ENCODE measurements around the gene TRAF6. TPM values are rescaled to one million over a fixed set of nuclear protein-coding genes. Genes with fewer than 3 reads are reported as not detected.

TRAF6 gene
- total and polyA plus RNA-seq, 2 of the 13 experiments (the other 11 are each of a cell fraction or from before 2014, with no cell fraction given), result 3.3 to 5.9 TPM

DNA sequence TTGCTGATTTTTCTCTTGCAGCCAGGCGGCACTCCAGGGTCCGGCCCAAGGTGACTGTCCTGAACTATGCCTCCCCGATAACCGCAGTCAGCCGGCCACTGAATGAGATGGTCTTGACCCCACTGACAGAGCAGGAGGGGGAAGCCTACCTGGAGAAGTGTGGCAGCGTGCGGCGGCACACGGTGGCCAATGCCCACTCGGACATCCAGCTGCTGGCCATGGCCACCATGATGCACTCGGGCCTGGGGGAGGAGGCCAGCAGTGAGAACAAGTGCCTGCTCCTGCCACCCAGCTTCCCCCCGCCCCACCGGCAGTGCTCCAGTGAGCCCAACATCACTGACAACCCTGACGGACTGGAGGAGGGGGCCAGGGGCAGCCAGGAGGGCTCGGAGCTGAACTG is 47.8 kb downstream of the TRAF6 start (continued):
- TF ChIP-seq, protein P1, sequence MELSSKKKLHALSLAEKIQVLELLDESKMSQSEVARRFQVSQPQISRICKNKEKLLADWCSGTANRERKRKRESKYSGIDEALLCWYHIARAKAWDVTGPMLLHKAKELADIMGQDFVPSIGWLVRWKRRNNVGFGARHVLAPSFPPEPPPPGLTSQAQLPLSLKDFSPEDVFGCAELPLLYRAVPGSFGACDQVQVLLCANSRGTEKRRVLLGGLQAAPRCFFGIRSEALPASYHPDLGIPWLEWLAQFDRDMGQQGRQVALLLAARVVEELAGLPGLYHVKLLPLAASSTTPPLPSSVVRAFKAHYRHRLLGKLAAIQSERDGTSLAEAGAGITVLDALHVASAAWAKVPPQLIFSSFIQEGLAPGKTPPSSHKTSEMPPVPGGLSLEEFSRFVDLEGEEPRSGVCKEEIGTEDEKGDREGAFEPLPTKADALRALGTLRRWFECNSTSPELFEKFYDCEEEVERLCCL (CRISPR knock-in tag; IDR thresholded peaks at IDR 0.05; ENCODE audit: borderline replicate concordance), result no peak
- no peak for TF ChIP-seq U2AF2 (IDR thresholded peaks at IDR 0.05; ENCODE audit: low read depth, low read length)
- no peak for TF ChIP-seq ZNF558 (CRISPR knock-in tag; IDR thresholded peaks at IDR 0.05; ENCODE audit: borderline replicate concordance)
- no peak for TF ChIP-seq POGZ (CRISPR knock-in tag; IDR thresholded peaks at IDR 0.05)
- TF ChIP-seq PLRG1 (conservative IDR thresholded peaks at IDR 0.05), result no peak
- no peak for TF ChIP-seq NCOA1 (CRISPR knock-in tag; IDR thresholded peaks at IDR 0.05)
- no peak for TF ChIP-seq ZFP36 (IDR thresholded peaks at IDR 0.05; ENCODE audit: borderline replicate concordance, low read depth, low read length, partially characterized antibody)
- TF ChIP-seq KMT2A (CRISPR knock-in tag; IDR thresholded peaks at IDR 0.05), result no peak
- TF ChIP-seq TCF7L2 (IDR thresholded peaks at IDR 0.05; ENCODE audit: low read depth, low read length), result no peak

DNA sequence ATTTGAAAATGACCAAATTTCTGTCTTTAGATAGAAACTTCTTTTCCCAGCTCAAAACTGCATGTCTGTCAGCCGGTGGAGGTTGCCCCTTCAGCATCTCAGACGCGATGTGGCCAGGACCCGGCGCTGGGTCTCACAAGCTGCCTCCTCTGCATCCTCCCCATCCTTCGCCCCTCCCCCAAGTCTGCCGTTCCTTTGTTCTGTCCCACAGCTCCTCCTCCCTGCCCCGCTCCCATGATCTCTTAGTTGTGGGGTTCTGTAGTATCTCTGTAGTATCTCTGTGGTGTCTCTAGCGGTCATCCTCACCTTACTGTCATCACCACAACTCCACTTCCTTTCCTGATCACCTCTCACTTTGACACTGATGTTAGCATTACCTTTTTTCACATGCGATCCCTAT is 49.9 kb downstream of the TRAF6 start:
- WGBS (ENCODE audit: low lambda C conversion rate), result 45% methylated on average over 10 of the region's 10 CpGs
- H3K79me2 ChIP-seq (ENCODE audit: insufficient read depth, low read length), result no peaks in the 10 kb centered on the region
- DNase-seq (ENCODE audit: low spot score), result no peak
- H3K27me3 ChIP-seq (ENCODE audit: control insufficient read depth in 1 of 2, insufficient read depth in 2 of 2, low read length in 2 of 2), result peaks cover 3 to 16% of the 10 kb centered on the region in 2 experiments; a peak in 2 of 5 replicates
- ATAC-seq, result no peak
- intact Hi-C loops (cut with micrococcal nuclease; ENCODE audit: unreplicated experiment) (no loop called here), in situ Hi-C loops (cut with HindIII; ENCODE audit: extremely low pct_ligation_motif_present, low pct_unique_long_range_greater_than_20kb) (no loop called here)
- H2AFZ ChIP-seq (ENCODE audit: low read length), result no peak overlapping the region
- no peaks in the 10 kb centered on the region for H4K20me1 ChIP-seq (ENCODE audit: insufficient read depth, low read length)
- no peaks in the 10 kb centered on the region for H3K36me3 ChIP-seq (replicated peaks in 1 of 2; ENCODE audit: control insufficient read depth in 1 of 2, insufficient read depth in 2 of 2, low read length in 2 of 2)
- H3K4me3 ChIP-seq (replicated peaks in 1 of 3; ENCODE audit: insufficient read depth in 1 of 3, low read depth in 2 of 3, low read length in 3 of 3), result no peak overlapping the region
- H3K9me3 ChIP-seq (ENCODE audit: low read length), result no peaks in the 10 kb centered on the region
- ChIA-PET POLR2A (no interaction called here), CTCF (ENCODE audit: low intra/inter-chr PET ratio, low total read pairs) (no interaction called here)
- H3K4me2 ChIP-seq (ENCODE audit: low read depth, low read length), result no peak overlapping the region
- no peaks in the 10 kb centered on the region for H3K4me1 ChIP-seq (ENCODE audit: insufficient read depth, low read length)
- H3K9ac ChIP-seq (ENCODE audit: insufficient read depth, low read depth, low read length), result no peak overlapping the region
- FAIRE-seq, result no peak
- H3K27ac ChIP-seq (ENCODE audit: extremely low read length, insufficient read depth, low read length), result no peak overlapping the region
- no TSS peak for BruUV-seq (replicated peaks)
- TF ChIP-seq ZBTB7A (CRISPR knock-in tag; IDR thresholded peaks at IDR 0.05) (no peak), EED (CRISPR knock-in tag; IDR thresholded peaks at IDR 0.05) (no peak), ZNF260 (CRISPR knock-in tag; IDR thresholded peaks at IDR 0.05; ENCODE audit: borderline replicate concordance, low read depth) (no peak), ZNF160 (CRISPR knock-in tag; IDR thresholded peaks at IDR 0.05) (no peak), ZBTB8A (CRISPR knock-in tag; IDR thresholded peaks at IDR 0.05; ENCODE audit: borderline replicate concordance, low read depth) (no peak), CC2D1A (CRISPR knock-in tag; IDR thresholded peaks at IDR 0.05) (no peak), SMARCC2 (IDR thresholded peaks at IDR 0.05) (no peak), ZNF549 (CRISPR knock-in tag; IDR thresholded peaks at IDR 0.05) (no peak), ZNF616 (CRISPR knock-in tag; IDR thresholded peaks at IDR 0.05; ENCODE audit: low read depth) (no peak)
- TF ChIP-seq, protein P2, sequence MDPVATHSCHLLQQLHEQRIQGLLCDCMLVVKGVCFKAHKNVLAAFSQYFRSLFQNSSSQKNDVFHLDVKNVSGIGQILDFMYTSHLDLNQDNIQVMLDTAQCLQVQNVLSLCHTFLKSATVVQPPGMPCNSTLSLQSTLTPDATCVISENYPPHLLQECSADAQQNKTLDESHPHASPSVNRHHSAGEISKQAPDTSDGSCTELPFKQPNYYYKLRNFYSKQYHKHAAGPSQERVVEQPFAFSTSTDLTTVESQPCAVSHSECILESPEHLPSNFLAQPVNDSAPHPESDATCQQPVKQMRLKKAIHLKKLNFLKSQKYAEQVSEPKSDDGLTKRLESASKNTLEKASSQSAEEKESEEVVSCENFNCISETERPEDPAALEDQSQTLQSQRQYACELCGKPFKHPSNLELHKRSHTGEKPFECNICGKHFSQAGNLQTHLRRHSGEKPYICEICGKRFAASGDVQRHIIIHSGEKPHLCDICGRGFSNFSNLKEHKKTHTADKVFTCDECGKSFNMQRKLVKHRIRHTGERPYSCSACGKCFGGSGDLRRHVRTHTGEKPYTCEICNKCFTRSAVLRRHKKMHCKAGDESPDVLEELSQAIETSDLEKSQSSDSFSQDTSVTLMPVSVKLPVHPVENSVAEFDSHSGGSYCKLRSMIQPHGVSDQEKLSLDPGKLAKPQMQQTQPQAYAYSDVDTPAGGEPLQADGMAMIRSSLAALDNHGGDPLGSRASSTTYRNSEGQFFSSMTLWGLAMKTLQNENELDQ (CRISPR knock-in tag; IDR thresholded peaks at IDR 0.05; ENCODE audit: borderline replicate concordance), result no peak
- TF ChIP-seq, protein P3, sequence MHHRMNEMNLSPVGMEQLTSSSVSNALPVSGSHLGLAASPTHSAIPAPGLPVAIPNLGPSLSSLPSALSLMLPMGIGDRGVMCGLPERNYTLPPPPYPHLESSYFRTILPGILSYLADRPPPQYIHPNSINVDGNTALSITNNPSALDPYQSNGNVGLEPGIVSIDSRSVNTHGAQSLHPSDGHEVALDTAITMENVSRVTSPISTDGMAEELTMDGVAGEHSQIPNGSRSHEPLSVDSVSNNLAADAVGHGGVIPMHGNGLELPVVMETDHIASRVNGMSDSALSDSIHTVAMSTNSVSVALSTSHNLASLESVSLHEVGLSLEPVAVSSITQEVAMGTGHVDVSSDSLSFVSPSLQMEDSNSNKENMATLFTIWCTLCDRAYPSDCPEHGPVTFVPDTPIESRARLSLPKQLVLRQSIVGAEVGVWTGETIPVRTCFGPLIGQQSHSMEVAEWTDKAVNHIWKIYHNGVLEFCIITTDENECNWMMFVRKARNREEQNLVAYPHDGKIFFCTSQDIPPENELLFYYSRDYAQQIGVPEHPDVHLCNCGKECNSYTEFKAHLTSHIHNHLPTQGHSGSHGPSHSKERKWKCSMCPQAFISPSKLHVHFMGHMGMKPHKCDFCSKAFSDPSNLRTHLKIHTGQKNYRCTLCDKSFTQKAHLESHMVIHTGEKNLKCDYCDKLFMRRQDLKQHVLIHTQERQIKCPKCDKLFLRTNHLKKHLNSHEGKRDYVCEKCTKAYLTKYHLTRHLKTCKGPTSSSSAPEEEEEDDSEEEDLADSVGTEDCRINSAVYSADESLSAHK (CRISPR knock-in tag; IDR thresholded peaks at IDR 0.05; ENCODE audit: borderline replicate concordance), result no peak

Measured in HepG2 (cell line).